ENCODE measurements around the gene MPPED1.

MPPED1 gene

GRCh38 chr22:43550024-43550620 is 138.3 kb downstream of the MPPED1 start:
- no peak for DNase-seq

DNA sequence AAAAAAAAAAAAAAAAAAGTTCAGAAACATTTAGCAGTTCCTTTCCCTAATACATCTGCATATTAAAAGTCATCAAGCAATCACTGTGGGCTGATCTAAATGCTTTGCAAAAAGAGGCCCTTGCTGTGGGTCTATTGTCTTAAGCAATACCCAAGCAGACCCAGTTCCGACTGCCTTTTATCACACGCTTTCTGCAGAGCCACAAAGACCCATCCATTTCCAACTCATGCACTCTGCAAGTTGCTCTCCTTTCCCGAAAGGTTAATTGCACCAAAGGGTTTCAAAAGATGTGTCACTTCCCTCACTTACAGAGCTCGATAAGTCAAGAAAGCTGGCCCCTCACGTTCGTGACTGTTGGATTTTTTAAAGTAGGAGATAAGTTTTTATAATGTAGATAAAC is 138.9 kb downstream of the MPPED1 start:
- DNase-seq: no peak

DNA sequence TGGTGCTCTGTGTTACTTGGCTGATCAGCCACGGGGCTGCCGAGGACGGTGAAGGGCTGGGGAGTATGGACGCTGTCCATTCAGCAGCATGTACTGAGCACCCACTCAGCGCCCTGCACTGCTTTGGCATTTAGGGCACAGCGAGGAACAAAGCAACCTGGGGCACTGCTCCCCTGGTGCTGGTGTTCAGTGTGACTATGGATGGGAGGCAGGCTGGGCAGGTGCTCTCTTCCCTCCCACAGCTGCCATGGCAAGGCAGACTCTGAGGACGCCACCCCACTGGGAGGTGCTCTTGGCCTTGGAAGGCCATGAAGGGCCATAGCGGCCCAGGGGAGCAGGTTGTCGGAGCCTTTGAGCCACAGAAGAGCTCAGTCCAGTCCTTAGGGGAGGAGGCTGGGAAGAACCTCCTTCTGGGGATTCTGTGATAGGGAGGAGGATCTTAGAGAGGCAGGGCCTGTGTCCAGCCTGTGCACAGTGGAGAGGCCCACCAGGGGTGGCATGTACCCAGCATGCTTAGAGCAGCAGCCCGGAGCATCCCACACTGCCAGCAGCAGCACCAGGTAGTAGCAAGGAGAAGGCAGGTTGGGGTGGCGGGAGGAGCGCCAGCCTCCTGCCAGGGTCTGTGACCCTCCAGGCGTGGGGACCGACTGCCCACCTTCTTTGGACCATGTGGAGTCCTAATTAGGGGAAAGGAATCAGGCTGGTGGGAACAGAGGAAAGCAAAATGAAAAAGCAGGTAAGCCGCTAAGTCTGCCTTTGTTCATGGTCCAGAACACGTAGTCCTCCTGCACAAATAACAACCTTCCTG is 141.8 kb downstream of the MPPED1 start:
- DNase-seq: no peak

GRCh38 chr22:43554259-43554636 is 142.4 kb downstream of the MPPED1 start:
- DNase-seq: no peak

DNA sequence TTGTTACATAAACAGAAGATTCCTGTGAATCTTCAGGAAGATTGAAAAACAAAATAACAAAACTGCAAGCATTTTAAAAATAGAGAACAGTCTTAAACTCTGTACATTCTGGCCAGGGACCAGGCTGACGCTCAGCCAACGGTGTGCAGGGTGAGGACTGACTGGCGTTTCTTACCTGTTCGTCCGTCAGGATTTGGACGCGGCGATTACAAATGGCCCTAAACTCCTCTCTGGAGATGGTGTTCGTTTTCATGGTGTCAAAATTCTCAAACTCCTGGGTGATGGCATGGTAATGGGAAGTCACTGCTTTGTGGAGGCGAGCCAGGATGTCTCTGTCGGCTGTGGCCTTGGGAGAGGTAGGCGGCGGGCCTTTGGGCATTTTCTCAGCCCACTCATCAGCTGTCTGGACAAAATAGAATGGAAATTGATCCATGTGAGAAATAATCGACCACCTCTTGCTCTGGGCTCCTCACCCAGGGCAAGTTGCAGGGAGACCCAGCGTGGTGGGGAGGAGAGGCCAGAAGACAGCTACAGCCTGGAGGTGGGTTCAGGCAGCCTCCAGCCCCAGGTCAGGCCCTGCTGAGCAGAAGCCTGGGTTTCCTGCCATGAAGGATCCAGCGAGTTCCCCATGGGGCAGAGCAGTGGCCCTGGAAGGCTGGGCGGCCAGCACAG is 143.0 kb downstream of the MPPED1 start:
- DNase-seq: no peak

GRCh38 chr22:43555561-43556515 is 144.0 kb downstream of the MPPED1 start:
- DNase-seq: no peak

All from NCI-H2107 (cell line).